ENCODE data around the gene NSD1. TPM values are rescaled to one million over a fixed set of nuclear protein-coding genes. Genes with fewer than 3 reads are reported as not detected.

Gene NSD1
- total and polyA plus RNA-seq, 2 of the 8 experiments (the other 6 are each of a cell fraction or from before 2014, with no cell fraction given): 22.8 to 168 TPM

DNA sequence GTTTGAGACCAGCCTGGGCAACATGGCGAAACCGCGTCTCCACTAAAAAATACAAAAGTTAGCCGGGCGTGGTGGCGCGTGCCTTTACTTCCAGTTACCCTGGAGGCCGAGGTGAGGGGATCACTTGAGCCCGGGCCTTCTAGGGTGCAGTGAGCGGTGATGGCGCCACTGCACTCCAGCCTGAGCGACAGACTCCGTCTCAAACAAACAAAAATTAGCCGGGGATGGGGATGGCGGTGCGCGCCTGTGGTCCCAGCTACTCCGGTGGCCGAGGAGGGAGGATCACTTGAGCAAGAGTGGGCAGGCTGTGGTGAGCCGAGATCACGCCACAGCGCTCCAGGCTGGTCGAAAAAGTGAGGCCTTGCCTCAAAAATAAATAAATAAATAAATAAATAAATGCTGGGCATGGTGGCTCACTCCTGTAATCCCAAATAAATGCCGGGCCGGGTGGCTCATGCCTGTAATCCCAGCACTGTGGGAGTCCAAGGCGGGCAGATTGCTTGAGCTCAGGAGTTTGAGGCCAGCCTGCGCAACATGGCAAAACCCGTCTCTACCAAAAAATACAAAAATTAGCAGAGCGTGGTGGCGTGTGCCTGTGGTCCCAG is 16.0 kb upstream of the NSD1 start:
- 95% methylated on average over 30 of the region's 30 CpGs; no CpG with 5 or more reads in 1 of the 2 experiments for WGBS, 2 experiments (ENCODE audit: extremely low coverage in 1 of 2, insufficient coverage in 1 of 2, insufficient read length in 1 of 2, insufficient replicate concordance in 2 of 2, low coverage in 1 of 2, low lambda C conversion rate in 2 of 2, missing lambda C conversion rate in 1 of 2)
- no peak overlapping the region for H2AFZ ChIP-seq (ENCODE audit: low read length)
- H3K36me3 ChIP-seq (ENCODE audit: control insufficient read depth in 2 of 4, insufficient read depth in 4 of 4, low read length in 3 of 4): no peaks in the 10 kb centered on the region
- TF ChIP-seq SP1 (IDR thresholded peaks at IDR 0.05; ENCODE audit: low read depth, low read length) (no peak), NRF1 (IDR thresholded peaks at IDR 0.05; ENCODE audit: low read depth, low read length) (no peak), RBBP5 (IDR thresholded peaks at IDR 0.05; ENCODE audit: borderline replicate concordance, low read depth, low read length) (no peak), JUN (IDR thresholded peaks at IDR 0.05; ENCODE audit: low read depth, low read length) (no peak), BCL11A (IDR thresholded peaks at IDR 0.05; ENCODE audit: low read depth in 2 of 2, low read length in 2 of 2) (no peak), SIRT6 (IDR thresholded peaks at IDR 0.05; ENCODE audit: low read length) (no peak), YY1 (IDR thresholded peaks at IDR 0.05; ENCODE audit: low read depth, low read length) (no peak), SP4 (IDR thresholded peaks at IDR 0.05; ENCODE audit: low read length) (no peak), CREB1 (IDR thresholded peaks at IDR 0.05) (no peak), POU5F1 (IDR thresholded peaks at IDR 0.05; ENCODE audit: low read depth, low read length) (no peak), CBX8 (IDR thresholded peaks at IDR 0.05; ENCODE audit: borderline replicate concordance, low read depth, low read length) (no peak), CTBP2 (IDR thresholded peaks at IDR 0.05; ENCODE audit: borderline replicate concordance, insufficient read depth, insufficient read length, low read length) (no peak)
- peak overlapping the region; percentile 88 for H4K91ac ChIP-seq (replicated peaks; ENCODE audit: insufficient read length, low read length)
- no peak overlapping the region for H3K23ac ChIP-seq (ENCODE audit: insufficient read length)
- no peak overlapping the region for H4K5ac ChIP-seq (ENCODE audit: insufficient read length, low read depth, low read length)
- no peak for DNase-seq (ENCODE audit: low read depth in 1 of 2, low spot score in 2 of 2)
- H4K20me1 ChIP-seq (replicated peaks in 1 of 2; ENCODE audit: control insufficient read depth in 1 of 2, insufficient read depth in 2 of 2, low read length in 2 of 2): no peaks in the 10 kb centered on the region
- H2BK12ac ChIP-seq (ENCODE audit: low read depth, low read length): peak overlapping the region; percentile 19; the same call in 1 of the 2 replicates
- H3K4ac ChIP-seq (replicated peaks; ENCODE audit: insufficient read length, low read depth, low read length): no peak overlapping the region
- FAIRE-seq: no peak
- no peak overlapping the region for H2BK5ac ChIP-seq (ENCODE audit: low read depth, low read length)
- no peak overlapping the region for H2BK120ac ChIP-seq (replicated peaks; ENCODE audit: low read depth, low read length)
- H3K23me2 ChIP-seq (ENCODE audit: low read depth, low read length): no peaks in the 10 kb centered on the region
- ChIA-PET POLR2A (ENCODE audit: partially characterized antibody) (interaction anchor here (1.0 to 6.7 kb wide), 3 partner anchors 15 to 181 kb away, joined by 3 to 101 read pairs (median 3); partner anchors contain the start of gene NSD1), CTCF (ENCODE audit: partially characterized antibody) (interaction anchor here (1.2 to 1.4 kb wide), 2 partner anchors 31 to 45 kb away, joined by 3 to 7 read pairs; partner anchors contain the start of gene FGFR4)
- H3K79me2 ChIP-seq (ENCODE audit: control insufficient read depth in 1 of 2, insufficient read depth in 2 of 2, low read length in 2 of 2): no peaks in the 10 kb centered on the region
- H3K4me1 ChIP-seq (replicated peaks in 1 of 4; ENCODE audit: control insufficient read depth in 3 of 4, insufficient read depth in 4 of 4, low read length in 3 of 4): peaks cover 0 to 4% (median 4%) of the 10 kb centered on the region in 4 experiments; a peak in 3 of 7 replicates
- no peak overlapping the region for H3K14ac ChIP-seq (ENCODE audit: insufficient read length)
- H4K8ac ChIP-seq (ENCODE audit: extremely low read depth, insufficient read depth, low read length): peak overlapping the region; percentile 19; the same call in 1 of the 2 replicates
- no peak overlapping the region for H3K4me3 ChIP-seq (ENCODE audit: extremely low read depth in 1 of 4, insufficient read depth in 2 of 4, low read depth in 3 of 4, low read length in 4 of 4)
- H3K9me3 ChIP-seq (ENCODE audit: insufficient read depth in 2 of 2, low read depth in 1 of 2, low read length in 1 of 2): peaks cover 0 to 3% of the 10 kb centered on the region in 2 experiments; a peak in 1 of 4 replicates
- H2BK15ac ChIP-seq (ENCODE audit: low read length): peak overlapping the region; percentile 54; the same call in 1 of the 2 replicates
- no peak overlapping the region for H3K27ac ChIP-seq (ENCODE audit: low read depth, low read length)
- H2AK5ac ChIP-seq (ENCODE audit: low read depth, low read length): no peak overlapping the region; the same call in 1 of the 2 replicates
- no peaks in the 10 kb centered on the region for H3K79me1 ChIP-seq (ENCODE audit: low read depth, low read length)
- H2BK20ac ChIP-seq (ENCODE audit: low read length): no peak overlapping the region
- H3K18ac ChIP-seq (ENCODE audit: extremely low read depth, low read length): peak overlapping the region; percentile 32; the same call in 1 of the 2 replicates
- no peak overlapping the region for H3K56ac ChIP-seq (replicated peaks; ENCODE audit: insufficient read length, low read depth, low read length)
- no peak overlapping the region for H3K4me2 ChIP-seq (ENCODE audit: insufficient read depth in 1 of 2, low read depth in 2 of 2, low read length in 2 of 2)
- H3K27me3 ChIP-seq (replicated peaks in 1 of 4; ENCODE audit: control insufficient read depth in 3 of 4, extremely low read depth in 1 of 4, insufficient read depth in 3 of 4, low read length in 3 of 4): peaks cover 0 to 4% (median 1%) of the 10 kb centered on the region in 4 experiments; a peak in 2 of 7 replicates
- no peak overlapping the region for H3K9ac ChIP-seq (replicated peaks in 1 of 4; ENCODE audit: extremely low read depth in 1 of 4, low read depth in 3 of 4, low read length in 3 of 4)
